BE2C (cell line): Measurements from ENCODE around the gene ZSCAN5A. TPM values are rescaled to one million over a fixed set of nuclear protein-coding genes. Genes with fewer than 3 reads are reported as not detected.

ENCODE experiments used
- DNase-seq: peaks from one replicate; pipeline ENCODE4 v3.0.0-alpha.2; 2020
- H3K27me3 ChIP-seq: fragments of 250-450 bp; sonication (Bioruptor Pico); 2 replicates; pipeline ENCODE4 v1.5.1; 2020; ENCODE audit warnings: mild to moderate bottlenecking
- H3K36me3 ChIP-seq: fragments of 250-450 bp; sonication (Bioruptor Pico); 2 replicates; pipeline ENCODE4 v1.5.1; 2020; ENCODE audit warnings: mild to moderate bottlenecking
- H3K4me1 ChIP-seq: fragments of 250-450 bp; sonication (Bioruptor Pico); 2 replicates; pipeline ENCODE4 v1.5.1; 2020
- H3K4me3 ChIP-seq: 2 replicates; pipeline ENCODE4 v1.5.1; 2011; ENCODE audit warnings: low read depth, low read length
- H3K9me3 ChIP-seq: fragments of 250-450 bp; sonication (Bioruptor Pico); 2 replicates; pipeline ENCODE4 v1.5.1; 2020
- polyA plus RNA-seq: library from polyadenylated mRNA; unstranded; fragments of >200 nt; gene quantifications from one replicate; pipeline ENCODE4 v1.2.1, GENCODE V29; 2012; ENCODE audit warnings: low read depth, missing spikeins; ENCODE audit not compliant: insufficient read length, insufficient read depth
- TF ChIP-seq, protein P1 (sequence below): IDR thresholded peaks from 2 replicates; pipeline ENCODE4 v1.5.1; 2012; ENCODE audit warnings: mild to moderate bottlenecking, low read depth, low read length

The ZSCAN5A gene, protein sequence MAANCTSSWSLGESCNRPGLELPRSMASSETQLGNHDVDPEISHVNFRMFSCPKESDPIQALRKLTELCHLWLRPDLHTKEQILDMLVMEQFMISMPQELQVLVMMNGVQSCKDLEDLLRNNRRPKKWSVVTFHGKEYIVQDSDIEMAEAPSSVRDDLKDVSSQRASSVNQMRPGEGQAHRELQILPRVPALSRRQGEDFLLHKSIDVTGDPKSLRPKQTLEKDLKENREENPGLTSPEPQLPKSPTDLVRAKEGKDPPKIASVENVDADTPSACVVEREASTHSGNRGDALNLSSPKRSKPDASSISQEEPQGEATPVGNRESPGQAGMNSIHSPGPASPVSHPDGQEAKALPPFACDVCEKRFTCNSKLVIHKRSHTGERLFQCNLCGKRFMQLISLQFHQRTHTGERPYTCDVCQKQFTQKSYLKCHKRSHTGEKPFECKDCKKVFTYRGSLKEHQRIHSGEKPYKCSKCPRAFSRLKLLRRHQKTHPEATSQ
- polyA plus RNA-seq = 6.3 TPM

DNA sequence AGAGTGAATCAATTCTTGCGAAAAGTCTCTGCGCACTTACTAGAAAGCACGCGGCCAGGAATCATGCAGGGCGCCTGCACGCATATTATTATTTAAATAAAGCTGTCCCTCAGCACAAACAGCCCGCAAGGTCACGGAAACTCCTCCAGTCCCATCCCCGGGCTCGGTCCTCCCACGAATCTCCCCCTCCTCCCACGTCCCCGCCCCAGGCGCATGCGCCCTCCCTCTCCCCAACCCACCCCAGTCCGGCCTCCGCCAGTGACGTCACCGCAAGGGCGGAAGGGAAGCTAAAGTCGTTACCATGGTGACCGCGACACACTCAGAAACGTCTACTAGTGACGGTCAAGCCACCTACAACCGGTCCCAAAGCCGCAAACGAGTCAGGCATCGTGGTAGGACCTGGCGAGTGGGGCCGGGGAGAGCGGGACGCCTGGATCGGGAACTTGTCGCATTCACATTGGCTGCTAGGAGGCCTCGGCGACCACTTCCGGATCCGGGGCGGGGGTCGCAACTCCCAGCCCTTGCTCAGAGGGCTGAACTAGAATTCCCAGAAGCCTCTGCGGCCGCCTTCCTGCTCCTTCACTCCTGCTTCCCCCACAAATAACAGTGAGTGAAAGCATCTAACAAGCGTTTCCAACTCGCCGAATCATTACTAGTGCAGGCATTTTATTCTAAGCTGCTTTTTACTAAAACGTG, at the start of gene ZSCAN5A:
Gene ZSCAN5A (minus strand): TSS at position 459 of the 696 bp plus-strand sequence. CDS start 89,793 bp downstream, outside the sequence.
- TF ChIP-seq, protein P1, sequence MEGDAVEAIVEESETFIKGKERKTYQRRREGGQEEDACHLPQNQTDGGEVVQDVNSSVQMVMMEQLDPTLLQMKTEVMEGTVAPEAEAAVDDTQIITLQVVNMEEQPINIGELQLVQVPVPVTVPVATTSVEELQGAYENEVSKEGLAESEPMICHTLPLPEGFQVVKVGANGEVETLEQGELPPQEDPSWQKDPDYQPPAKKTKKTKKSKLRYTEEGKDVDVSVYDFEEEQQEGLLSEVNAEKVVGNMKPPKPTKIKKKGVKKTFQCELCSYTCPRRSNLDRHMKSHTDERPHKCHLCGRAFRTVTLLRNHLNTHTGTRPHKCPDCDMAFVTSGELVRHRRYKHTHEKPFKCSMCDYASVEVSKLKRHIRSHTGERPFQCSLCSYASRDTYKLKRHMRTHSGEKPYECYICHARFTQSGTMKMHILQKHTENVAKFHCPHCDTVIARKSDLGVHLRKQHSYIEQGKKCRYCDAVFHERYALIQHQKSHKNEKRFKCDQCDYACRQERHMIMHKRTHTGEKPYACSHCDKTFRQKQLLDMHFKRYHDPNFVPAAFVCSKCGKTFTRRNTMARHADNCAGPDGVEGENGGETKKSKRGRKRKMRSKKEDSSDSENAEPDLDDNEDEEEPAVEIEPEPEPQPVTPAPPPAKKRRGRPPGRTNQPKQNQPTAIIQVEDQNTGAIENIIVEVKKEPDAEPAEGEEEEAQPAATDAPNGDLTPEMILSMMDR = no peak
- peaks cover 4% of the 10 kb centered on the region; the same call in 1 of the 2 replicates for H3K4me1 ChIP-seq
- H3K9me3 ChIP-seq = no peaks in the 10 kb centered on the region
- H3K4me3 ChIP-seq = peak within 1 kb of the TSS; percentile 82
- peaks cover 3% of the 10 kb centered on the region; the same call in 1 of the 2 replicates for H3K36me3 ChIP-seq
- no peaks in the 10 kb centered on the region for H3K27me3 ChIP-seq
- DNase-seq = peak; percentile 96

DNA sequence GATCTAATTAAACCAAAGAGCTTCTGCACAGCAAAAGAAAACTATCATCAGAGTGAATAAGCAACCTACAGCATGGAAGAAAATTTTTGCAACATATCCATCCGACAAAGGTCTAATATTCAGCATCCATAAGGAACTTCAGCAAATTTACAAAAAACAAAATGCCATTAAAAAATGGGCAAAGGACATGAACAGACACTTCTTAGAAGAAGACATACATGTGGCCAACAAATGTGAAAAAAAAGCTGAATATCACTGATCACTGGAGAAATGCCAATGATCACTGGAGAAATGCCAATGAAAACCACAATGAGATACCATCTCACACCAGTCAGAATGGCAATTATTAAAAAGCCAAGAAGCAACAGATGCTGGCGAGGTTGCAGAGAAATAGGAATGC, 46.2 kb upstream of the ZSCAN5A start:
- no peak for DNase-seq
- Histone ChIP-seq H3K4me3 (no peak overlapping the region), H3K4me1 (no peaks in the 10 kb centered on the region), H3K36me3 (no peaks in the 10 kb centered on the region), H3K9me3 (no peaks in the 10 kb centered on the region), H3K27me3 (no peaks in the 10 kb centered on the region)
- TF ChIP-seq, protein P1 = no peak

DNA sequence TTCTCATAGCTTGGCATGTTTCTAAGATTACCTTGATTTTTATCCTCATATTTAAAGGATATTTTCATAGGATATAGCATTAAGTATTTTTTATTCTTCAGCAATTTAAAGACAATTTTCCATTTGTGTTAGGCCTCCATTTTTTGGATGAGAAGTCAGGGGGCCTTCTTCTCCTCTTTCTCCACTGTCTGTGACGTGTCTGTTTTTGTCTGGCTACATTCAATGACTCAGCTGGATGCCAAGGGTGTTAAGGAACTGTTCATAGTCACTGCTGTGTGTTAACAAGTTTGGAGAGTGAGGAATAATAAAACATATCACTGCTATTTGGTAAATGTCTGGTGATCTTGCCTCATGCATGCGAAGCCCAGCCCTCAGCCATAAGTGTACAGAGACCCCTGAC, 42.3 kb upstream of the ZSCAN5A start:
- Histone ChIP-seq H3K36me3 (no peaks in the 10 kb centered on the region), H3K27me3 (no peaks in the 10 kb centered on the region), H3K4me3 (no peak overlapping the region), H3K9me3 (no peaks in the 10 kb centered on the region), H3K4me1 (no peaks in the 10 kb centered on the region)
- TF ChIP-seq, protein P1 = no peak
- DNase-seq = no peak

DNA sequence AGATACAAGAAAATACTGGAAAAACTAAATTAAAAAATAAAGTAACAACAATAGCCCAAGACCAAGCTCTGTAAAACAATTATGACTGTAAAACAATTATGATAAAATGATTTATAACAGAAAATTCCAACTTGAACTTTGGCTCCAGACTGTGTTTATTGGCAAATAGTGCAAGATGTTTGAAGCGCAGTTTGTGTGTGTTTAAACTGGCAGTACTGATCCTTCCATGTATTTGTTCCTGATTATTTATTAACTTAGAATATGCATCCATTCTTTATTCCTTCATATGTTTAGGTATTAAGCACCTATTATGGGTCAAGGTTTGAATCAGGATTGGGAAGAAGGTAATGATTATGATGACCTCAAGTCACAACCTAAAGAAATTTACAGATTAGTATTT, 40.9 kb upstream of the ZSCAN5A start:
- no peaks in the 10 kb centered on the region for H3K27me3 ChIP-seq

DNA sequence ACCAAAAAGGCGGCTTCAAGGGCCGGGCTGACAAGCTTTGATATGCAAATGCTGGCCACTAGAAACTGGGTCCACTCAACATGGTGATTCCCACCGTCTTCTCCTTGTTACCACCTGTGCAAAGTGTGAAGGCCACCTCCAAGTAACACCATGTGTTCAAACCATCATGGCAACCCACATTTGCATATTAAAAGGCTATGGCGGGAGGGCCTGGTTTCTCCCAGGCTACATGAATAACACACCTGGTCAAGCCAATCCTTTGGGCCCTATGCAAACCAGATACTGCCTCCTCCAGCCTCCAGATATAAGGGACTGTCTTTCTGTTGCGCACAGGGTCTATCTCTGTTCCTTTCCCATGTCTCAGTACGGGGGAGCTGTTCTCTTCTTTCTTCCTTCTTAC, 36.6 kb upstream of the ZSCAN5A start:
- H3K4me1 ChIP-seq = no peaks in the 10 kb centered on the region
- H3K27me3 ChIP-seq = no peaks in the 10 kb centered on the region
- TF ChIP-seq, protein P1 = no peak
- no peaks in the 10 kb centered on the region for H3K36me3 ChIP-seq
- no peak overlapping the region for H3K4me3 ChIP-seq
- DNase-seq = no peak
- H3K9me3 ChIP-seq = no peaks in the 10 kb centered on the region

More for the DNA sequence above, 40.9 kb upstream of the ZSCAN5A start:
- H3K36me3 ChIP-seq = no peaks in the 10 kb centered on the region
- no peak overlapping the region for H3K4me3 ChIP-seq
- TF ChIP-seq, protein P1 = no peak
- no peaks in the 10 kb centered on the region for H3K4me1 ChIP-seq
- no peak for DNase-seq
- no peaks in the 10 kb centered on the region for H3K9me3 ChIP-seq
